Activated T-cell treated with anti-CD3 and anti-CD28 coated beads, Interleukin-2, amount 50 U/mL, for 24 hours (primary cell): ENCODE data around the gene GLYATL1.

Source experiments
- DNase-seq: peaks from one replicate; pipeline ENCODE4 v3.0.0-alpha.2; 2020
- H3K27ac Mint-ChIP-seq: 2 replicates; pipeline ENCODE4 v1.8.0; 2020; ENCODE audit warnings: mild to moderate bottlenecking, mixed read lengths
- H3K27me3 Mint-ChIP-seq: 2 replicates; pipeline ENCODE4 v1.8.0; 2020; ENCODE audit warnings: mixed read lengths
- H3K36me3 Mint-ChIP-seq: 2 replicates; pipeline ENCODE4 v1.8.0; 2020; ENCODE audit warnings: low read depth, mixed read lengths
- H3K4me1 Mint-ChIP-seq: 2 replicates; pipeline ENCODE4 v1.8.0; 2020; ENCODE audit warnings: low read depth, mixed read lengths
- H3K4me3 Mint-ChIP-seq: 2 replicates; pipeline ENCODE4 v1.8.0; 2020; ENCODE audit warnings: mild to moderate bottlenecking, moderate library complexity, mixed read lengths
- H3K9me3 Mint-ChIP-seq: 2 replicates; pipeline ENCODE4 v1.8.0; 2020; ENCODE audit warnings: mixed read lengths

GLYATL1 gene

DNA sequence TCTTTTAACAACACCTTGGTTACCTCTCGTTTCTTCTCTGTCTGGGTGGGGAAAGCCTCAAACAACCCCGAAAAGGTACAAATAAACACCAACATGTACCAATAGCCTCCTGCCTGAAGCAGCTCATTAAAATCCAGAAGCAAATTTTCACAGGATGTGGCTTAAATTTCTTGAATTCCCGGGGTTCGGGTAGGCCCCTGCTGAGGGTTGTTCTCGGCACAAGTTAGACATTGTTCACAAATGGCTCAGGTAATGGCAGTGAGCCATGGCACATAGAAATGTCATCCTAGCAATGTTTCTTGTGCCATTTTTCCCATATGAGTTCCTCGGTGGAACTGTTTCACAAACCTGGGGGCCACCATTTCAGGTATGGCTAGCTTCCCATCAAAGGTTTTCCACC lies 19.7 kb upstream of the GLYATL1 start:
- Mint-ChIP-seq H3K27ac (no peak overlapping the region), H3K4me3 (no peak overlapping the region), H3K36me3 (no peaks in the 10 kb centered on the region), H3K4me1 (peaks cover 11% of the 10 kb centered on the region), H3K27me3 (peaks cover under 1% of the 10 kb centered on the region), H3K9me3 (peaks cover 20% of the 10 kb centered on the region)
- no peak for DNase-seq

DNA sequence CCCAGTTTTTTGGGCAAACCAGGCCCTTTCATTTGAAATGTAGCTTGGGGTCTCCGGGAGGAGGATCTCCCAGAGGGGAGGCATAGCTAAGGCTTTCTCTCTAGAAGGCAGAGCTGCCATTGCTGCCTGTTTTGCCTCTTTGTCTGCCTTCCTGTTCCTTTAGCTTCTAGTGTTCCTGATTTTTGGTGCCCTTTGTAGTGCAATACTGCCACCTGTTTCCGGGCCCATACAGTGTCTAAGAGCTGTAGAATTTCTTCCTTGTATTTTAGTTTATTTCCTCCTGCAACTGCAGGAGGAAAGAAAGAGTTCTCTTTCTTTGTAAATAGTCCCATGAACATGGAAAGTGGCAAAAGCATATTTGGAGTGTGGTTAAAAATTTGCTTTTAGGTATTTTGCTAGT lies 19.3 kb upstream of the GLYATL1 start:
- Mint-ChIP-seq H3K9me3 (peaks cover 20% of the 10 kb centered on the region), H3K36me3 (no peaks in the 10 kb centered on the region), H3K27me3 (no peaks in the 10 kb centered on the region), H3K27ac (no peak overlapping the region), H3K4me1 (peaks cover 11% of the 10 kb centered on the region), H3K4me3 (no peak overlapping the region)
- DNase-seq, result no peak

DNA sequence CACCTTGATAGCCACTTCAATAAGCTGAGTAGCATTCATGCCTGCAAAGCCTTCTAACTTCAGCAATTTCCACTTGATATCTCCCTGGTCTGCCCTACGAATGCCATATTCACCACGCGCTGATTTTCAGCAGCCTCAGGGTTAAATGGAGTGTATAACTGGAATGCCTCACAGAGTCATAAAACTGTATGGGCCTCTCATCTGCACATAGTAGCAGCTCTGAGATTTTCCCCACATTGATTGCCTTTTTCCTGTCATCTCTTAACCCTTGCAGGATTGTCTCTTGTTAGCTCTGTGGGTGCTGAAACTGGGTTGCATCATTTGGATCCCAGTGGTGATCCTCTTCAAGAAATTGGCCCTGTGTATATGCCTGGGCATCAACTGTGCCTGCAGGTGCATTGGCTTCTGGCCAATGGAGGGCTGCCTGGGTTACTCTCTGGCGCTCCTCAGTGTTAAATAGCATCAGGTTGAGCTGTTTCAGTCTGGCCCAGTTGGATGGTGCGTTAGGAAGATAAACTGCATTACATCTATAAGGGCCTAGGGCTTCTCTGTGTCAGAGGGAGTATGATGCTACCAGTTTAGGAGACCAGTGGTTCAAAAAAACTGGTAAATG lies 17.4 kb upstream of the GLYATL1 start:
- Mint-ChIP-seq H3K4me3 (no peak overlapping the region), H3K27me3 (no peaks in the 10 kb centered on the region), H3K4me1 (peaks cover 11% of the 10 kb centered on the region), H3K27ac (no peak overlapping the region), H3K9me3 (peaks cover 12% of the 10 kb centered on the region), H3K36me3 (no peaks in the 10 kb centered on the region)
- DNase-seq, result no peak

GRCh38 chr11:58922479-58922878 lies 16.8 kb upstream of the GLYATL1 start:
- Mint-ChIP-seq H3K4me3 (no peak overlapping the region), H3K4me1 (peaks cover 13% of the 10 kb centered on the region), H3K27ac (no peak overlapping the region), H3K36me3 (no peaks in the 10 kb centered on the region), H3K27me3 (peaks cover 2% of the 10 kb centered on the region), H3K9me3 (peaks cover 6% of the 10 kb centered on the region)
- DNase-seq, result no peak

DNA sequence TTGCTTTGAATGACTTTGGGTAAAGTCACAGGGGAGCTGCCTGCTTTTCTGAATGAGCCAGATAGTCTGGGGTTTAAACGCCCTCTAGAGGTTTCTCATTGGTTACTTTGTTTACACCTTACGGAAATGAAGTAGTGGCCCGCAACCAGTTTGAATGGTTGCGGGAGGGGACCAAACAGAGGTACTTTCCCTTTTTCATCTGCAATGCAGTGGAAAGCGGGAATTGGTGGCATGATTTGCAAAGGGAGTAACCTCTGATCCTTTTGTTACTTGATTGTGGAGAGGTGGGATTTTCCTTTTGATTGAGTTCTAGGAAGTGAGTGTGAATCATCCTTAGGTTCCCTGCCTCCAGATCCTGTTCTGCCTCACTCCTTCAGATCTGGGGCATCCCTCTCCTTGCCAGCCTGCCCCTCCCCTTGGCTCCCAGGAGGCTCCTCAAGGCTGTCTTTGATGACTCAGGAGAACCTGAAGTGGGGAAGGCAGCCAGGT lies 15.9 kb upstream of the GLYATL1 start:
- Mint-ChIP-seq H3K4me3 (no peak overlapping the region), H3K27ac (no peak overlapping the region), H3K9me3 (peaks cover 1% of the 10 kb centered on the region), H3K36me3 (no peaks in the 10 kb centered on the region), H3K27me3 (peaks cover 11% of the 10 kb centered on the region), H3K4me1 (peaks cover 21% of the 10 kb centered on the region)
- no peak for DNase-seq

GRCh38 chr11:58924230-58924629 lies 15.1 kb upstream of the GLYATL1 start:
- H3K9me3 Mint-ChIP-seq, result no peaks in the 10 kb centered on the region
- peaks cover 16% of the 10 kb centered on the region for H3K27me3 Mint-ChIP-seq
- no peaks in the 10 kb centered on the region for H3K36me3 Mint-ChIP-seq
- no peak for DNase-seq
- H3K4me3 Mint-ChIP-seq, result no peak overlapping the region
- H3K4me1 Mint-ChIP-seq, result peaks cover 23% of the 10 kb centered on the region
- no peak overlapping the region for H3K27ac Mint-ChIP-seq

- no peaks in the 10 kb centered on the region for H3K9me3 Mint-ChIP-seq
- no peak for DNase-seq
- peaks cover 16% of the 10 kb centered on the region for H3K27me3 Mint-ChIP-seq
- no peak overlapping the region for H3K27ac Mint-ChIP-seq
- H3K36me3 Mint-ChIP-seq, result no peaks in the 10 kb centered on the region
- H3K4me1 Mint-ChIP-seq, result peaks cover 23% of the 10 kb centered on the region
- no peak overlapping the region for H3K4me3 Mint-ChIP-seq
Observed at GRCh38 chr11:58926251-58926650, 13.0 kb upstream of the GLYATL1 start.

- peaks cover 23% of the 10 kb centered on the region for H3K4me1 Mint-ChIP-seq
- H3K27ac Mint-ChIP-seq, result no peak overlapping the region
- no peaks in the 10 kb centered on the region for H3K9me3 Mint-ChIP-seq
- H3K4me3 Mint-ChIP-seq, result no peak overlapping the region
- no peaks in the 10 kb centered on the region for H3K36me3 Mint-ChIP-seq
- peaks cover 16% of the 10 kb centered on the region for H3K27me3 Mint-ChIP-seq
- DNase-seq, result no peak
Observed at GRCh38 chr11:58926695-58927094, 12.6 kb upstream of the GLYATL1 start.

DNA sequence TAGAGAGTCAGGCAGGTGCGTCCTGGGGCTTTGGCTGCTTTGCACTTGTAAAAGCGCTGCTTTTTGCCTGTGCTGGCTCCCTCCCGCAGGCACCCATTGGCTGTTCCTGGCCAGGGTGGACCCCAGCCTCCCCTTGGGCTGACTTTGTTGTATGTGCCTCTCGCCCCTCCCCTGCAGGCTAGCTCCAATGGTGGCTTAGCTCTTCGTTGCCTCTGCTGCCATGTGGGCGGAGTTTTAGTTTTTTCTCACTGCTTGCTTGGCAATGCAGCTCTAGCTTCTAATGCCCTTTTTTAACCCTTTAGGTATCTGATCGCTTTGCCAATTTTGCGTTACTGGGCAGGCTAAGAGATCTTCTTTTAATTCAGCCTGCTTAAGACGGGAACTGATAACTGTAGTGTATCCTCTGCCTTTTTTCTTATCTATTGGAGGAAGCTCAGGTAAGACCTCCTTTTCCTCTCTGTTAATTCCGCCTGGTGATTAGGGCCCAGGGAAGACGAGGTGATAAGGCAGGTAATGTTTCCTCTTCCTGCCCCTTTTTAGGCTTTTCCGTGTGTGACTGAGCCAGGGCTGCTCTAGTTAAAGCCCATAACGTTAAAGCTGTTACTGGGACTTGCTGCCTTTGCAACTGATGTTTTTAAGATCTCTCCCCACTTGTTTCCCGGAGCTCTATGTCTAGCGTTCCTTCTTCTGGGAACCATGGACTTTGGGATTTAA lies 11.7 kb upstream of the GLYATL1 start:
- Mint-ChIP-seq H3K9me3 (no peaks in the 10 kb centered on the region), H3K27me3 (peaks cover 16% of the 10 kb centered on the region), H3K4me1 (peaks cover 23% of the 10 kb centered on the region), H3K4me3 (peak overlapping the region; percentile 13), H3K36me3 (no peaks in the 10 kb centered on the region), H3K27ac (no peak overlapping the region)
- DNase-seq, result no peak

DNA sequence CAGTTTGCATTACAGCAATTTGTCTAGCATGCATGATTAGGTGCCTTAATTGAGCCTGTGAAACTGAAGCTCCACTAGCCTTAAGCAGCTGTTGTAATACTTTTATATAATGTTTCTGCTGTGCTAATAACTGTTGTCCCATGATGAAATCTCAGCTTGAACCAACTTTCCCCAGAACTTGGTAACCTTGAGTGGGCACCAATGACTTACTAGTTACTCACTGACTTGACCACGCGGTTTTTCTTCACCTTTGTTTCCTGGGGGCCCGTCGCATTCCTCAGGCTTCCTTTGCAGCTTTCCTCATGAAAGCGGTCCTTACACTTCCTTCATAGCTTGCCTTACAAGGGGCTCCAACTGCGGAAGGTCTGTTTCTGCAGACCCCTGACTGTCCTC lies 11.2 kb upstream of the GLYATL1 start:
- Mint-ChIP-seq H3K27ac (no peak overlapping the region), H3K27me3 (peaks cover 19% of the 10 kb centered on the region), H3K36me3 (no peaks in the 10 kb centered on the region), H3K9me3 (no peaks in the 10 kb centered on the region), H3K4me1 (peaks cover 17% of the 10 kb centered on the region), H3K4me3 (no peak overlapping the region)
- no peak for DNase-seq

DNA sequence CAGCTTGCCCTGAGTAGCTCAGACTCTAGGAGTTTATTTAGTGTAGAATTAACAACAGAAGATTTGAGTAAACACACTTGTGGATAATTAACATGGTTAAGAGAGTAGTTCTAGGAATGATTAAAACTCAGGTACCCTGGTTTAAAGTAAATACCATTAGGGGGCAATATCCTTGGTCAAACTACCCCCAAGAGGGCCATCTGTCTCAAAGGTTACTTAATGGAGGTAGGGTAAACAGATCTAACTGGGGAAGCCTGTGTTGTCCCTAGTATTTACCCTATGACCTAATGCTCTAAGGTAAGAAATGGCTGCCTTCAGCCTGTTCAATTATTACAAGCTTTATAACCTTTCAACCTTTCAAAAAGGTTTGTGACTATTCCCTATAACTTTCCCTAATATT lies 10.6 kb upstream of the GLYATL1 start:
- Mint-ChIP-seq H3K27ac (no peak overlapping the region), H3K9me3 (no peaks in the 10 kb centered on the region), H3K27me3 (peaks cover 19% of the 10 kb centered on the region), H3K4me3 (no peak overlapping the region), H3K4me1 (peaks cover 12% of the 10 kb centered on the region), H3K36me3 (no peaks in the 10 kb centered on the region)
- no peak for DNase-seq

GRCh38 chr11:58930926-58931325 lies 8.4 kb upstream of the GLYATL1 start:
- H3K36me3 Mint-ChIP-seq, result no peaks in the 10 kb centered on the region
- peaks cover 19% of the 10 kb centered on the region for H3K27me3 Mint-ChIP-seq
- no peaks in the 10 kb centered on the region for H3K9me3 Mint-ChIP-seq
- no peak overlapping the region for H3K4me3 Mint-ChIP-seq
- no peak overlapping the region for H3K27ac Mint-ChIP-seq
- DNase-seq, result no peak
- peaks cover 12% of the 10 kb centered on the region for H3K4me1 Mint-ChIP-seq

GRCh38 chr11:58933661-58934060 lies 5.6 kb upstream of the GLYATL1 start:
- no peak overlapping the region for H3K27ac Mint-ChIP-seq
- H3K36me3 Mint-ChIP-seq, result no peaks in the 10 kb centered on the region
- H3K27me3 Mint-ChIP-seq, result peaks cover 6% of the 10 kb centered on the region
- no peak for DNase-seq
- no peaks in the 10 kb centered on the region for H3K9me3 Mint-ChIP-seq
- no peak overlapping the region for H3K4me3 Mint-ChIP-seq
- no peaks in the 10 kb centered on the region for H3K4me1 Mint-ChIP-seq

- Mint-ChIP-seq H3K4me3 (no peak overlapping the region), H3K9me3 (no peaks in the 10 kb centered on the region), H3K27me3 (peaks cover 5% of the 10 kb centered on the region), H3K27ac (no peak overlapping the region), H3K4me1 (no peaks in the 10 kb centered on the region), H3K36me3 (no peaks in the 10 kb centered on the region)
- no peak for DNase-seq
Observed at GRCh38 chr11:58934945-58935513, 4.3 kb upstream of the GLYATL1 start.

DNA sequence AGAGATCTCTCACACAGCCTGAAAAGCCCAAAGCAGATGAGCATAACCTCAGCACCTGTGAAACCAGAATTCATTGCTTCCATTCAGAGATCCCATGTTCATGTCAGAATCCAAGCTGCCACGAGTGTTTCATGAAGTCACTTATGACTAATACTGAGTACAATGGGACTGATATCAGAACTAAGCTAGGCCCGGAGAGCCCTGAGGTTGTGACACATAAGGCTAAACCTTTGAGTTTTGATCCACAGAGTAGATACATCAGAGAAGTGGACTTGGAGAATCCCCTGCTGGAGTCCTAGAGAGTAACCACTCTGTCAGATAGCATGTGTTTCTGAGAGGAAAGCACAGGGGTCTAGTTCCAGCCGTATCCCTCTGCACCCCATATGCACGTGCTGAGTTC lies 890 bp upstream of the GLYATL1 start:
- no peaks in the 10 kb centered on the region for H3K36me3 Mint-ChIP-seq
- no peak overlapping the region for H3K4me3 Mint-ChIP-seq
- H3K4me1 Mint-ChIP-seq, result no peaks in the 10 kb centered on the region
- no peak overlapping the region for H3K27ac Mint-ChIP-seq
- DNase-seq, result no peak
- no peaks in the 10 kb centered on the region for H3K9me3 Mint-ChIP-seq
- peaks cover 21% of the 10 kb centered on the region for H3K27me3 Mint-ChIP-seq
